Measurements from ENCODE around the gene CAMK1D.

GRCh38 chr10:12613136-12613535 lies 263.8 kb downstream of the CAMK1D start:
- TF ChIP-seq, protein P1, sequence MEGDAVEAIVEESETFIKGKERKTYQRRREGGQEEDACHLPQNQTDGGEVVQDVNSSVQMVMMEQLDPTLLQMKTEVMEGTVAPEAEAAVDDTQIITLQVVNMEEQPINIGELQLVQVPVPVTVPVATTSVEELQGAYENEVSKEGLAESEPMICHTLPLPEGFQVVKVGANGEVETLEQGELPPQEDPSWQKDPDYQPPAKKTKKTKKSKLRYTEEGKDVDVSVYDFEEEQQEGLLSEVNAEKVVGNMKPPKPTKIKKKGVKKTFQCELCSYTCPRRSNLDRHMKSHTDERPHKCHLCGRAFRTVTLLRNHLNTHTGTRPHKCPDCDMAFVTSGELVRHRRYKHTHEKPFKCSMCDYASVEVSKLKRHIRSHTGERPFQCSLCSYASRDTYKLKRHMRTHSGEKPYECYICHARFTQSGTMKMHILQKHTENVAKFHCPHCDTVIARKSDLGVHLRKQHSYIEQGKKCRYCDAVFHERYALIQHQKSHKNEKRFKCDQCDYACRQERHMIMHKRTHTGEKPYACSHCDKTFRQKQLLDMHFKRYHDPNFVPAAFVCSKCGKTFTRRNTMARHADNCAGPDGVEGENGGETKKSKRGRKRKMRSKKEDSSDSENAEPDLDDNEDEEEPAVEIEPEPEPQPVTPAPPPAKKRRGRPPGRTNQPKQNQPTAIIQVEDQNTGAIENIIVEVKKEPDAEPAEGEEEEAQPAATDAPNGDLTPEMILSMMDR (conservative IDR thresholded peaks at IDR 0.05) = no peak
- no peak for TF ChIP-seq EZH2 (IDR thresholded peaks at IDR 0.05; ENCODE audit: low read depth)

Measured in PC-9 (cell line).